ENCODE data around the gene TRIM41.

Gene TRIM41

GRCh38 chr5:181233801-181234454 is 10.8 kb downstream of the TRIM41 start:
- no peak for DNase-seq

- DNase-seq: no peak
Measured at GRCh38 chr5:181234455-181235306, 11.6 kb downstream of the TRIM41 start.

DNA sequence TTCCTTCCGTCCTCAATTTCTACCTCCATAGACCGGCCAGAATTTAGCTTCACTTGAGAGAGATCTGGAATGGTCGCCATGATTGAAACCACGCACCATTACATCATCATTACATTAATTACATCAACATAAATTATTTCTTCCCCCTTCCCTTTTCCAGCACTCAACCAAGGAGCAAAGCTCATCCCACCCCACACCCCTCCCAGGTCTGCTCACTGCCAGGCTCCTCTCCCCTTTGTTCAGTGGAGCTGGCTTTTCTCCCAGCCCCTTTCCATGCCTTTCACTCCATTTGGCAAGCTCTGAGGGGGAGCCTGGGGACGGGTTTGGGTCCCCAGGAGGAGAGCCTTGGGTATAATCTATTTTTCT is 12.2 kb downstream of the TRIM41 start:
- no peak for DNase-seq

DNA sequence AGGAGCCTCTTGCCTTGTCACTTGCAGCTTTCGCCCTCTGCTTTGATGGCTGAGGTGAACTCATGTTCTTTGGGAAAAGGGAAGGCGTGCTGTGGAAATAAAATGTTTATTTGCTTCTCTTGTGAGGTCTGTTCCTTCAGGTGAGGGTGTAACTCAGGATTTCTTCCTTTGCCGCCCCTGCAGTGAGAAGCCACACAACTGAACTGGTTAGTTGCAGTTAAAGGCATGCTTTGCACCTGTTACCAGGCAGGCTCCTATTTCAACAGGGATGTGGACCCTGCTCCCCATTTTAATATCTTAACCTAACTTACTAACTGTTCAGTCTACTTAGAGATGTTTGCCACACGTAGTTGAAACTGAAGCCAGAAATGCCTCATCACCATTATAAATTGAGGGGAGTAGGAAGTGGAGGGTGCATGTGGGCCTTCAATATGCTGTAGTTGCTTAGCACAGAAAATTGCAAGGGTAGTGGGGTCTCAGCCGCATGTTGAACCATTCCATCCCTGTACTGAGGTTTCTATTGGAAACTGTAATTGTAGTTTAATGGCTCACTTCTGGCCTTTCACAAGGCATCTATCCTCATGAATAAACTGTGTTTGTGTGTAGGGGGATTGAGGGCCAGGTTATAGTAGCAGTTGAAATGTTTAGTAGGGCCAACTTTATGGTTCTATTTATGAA is 12.7 kb downstream of the TRIM41 start:
- no peak for DNase-seq

DNA sequence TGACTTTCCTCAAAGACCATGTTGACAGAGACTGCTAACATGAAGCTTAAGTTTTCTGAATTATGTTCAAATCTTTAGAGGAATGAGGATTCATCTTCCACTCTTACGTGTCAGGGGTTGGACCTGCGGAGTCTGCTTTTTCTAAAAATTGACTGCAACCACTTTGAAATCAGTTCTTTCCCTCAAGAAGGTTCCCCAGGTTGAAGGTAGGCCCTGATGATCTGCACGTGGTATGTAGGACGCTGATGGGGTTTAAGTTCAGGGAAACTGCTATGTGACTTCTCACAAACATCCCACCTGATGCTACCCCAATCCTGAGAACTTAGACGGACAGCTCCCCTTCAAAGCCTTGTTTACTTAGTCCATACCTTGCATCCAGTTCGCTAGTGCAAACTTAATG is 13.4 kb downstream of the TRIM41 start:
- no peak for DNase-seq

DNA sequence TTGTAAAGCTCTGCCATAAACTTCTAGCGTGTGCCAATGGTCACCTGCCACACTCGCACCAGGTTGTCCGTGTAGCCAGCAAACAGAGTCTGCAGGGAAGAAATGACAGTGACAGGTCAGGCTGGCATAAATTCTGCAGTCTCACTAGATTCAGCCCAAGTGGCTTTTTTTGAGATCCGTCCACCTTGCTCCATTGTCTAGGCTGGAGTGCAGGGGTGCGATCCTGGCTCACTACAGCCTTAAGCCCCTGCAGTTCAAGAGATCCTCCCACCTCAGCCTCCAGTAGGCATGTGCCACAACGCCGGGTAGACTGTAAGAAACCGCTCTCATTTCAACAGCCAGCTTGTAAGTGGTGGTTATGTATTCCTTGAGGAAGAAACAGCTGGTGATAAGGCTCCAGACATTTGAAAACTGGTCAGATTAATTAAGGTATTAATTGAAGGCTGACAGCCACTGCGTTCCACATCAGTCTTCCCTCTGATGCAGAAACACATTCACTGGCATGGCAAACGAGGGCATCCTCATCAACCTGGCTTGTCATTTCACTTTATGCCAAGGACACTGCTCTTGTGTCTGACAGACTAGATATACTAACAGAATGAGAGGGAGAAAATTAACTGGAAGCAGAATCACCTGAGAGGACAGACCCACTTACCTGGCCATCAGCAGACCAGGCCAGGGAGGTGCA is 14.0 kb downstream of the TRIM41 start:
- DNase-seq: no peak

- DNase-seq: no peak
Measured at GRCh38 chr5:181237729-181238385, 14.8 kb downstream of the TRIM41 start.

GRCh38 chr5:181239062-181239663 is 16.1 kb downstream of the TRIM41 start:
- no peak for DNase-seq

- no peak for DNase-seq
Measured at GRCh38 chr5:181241393-181241975, 18.4 kb downstream of the TRIM41 start.

DNA sequence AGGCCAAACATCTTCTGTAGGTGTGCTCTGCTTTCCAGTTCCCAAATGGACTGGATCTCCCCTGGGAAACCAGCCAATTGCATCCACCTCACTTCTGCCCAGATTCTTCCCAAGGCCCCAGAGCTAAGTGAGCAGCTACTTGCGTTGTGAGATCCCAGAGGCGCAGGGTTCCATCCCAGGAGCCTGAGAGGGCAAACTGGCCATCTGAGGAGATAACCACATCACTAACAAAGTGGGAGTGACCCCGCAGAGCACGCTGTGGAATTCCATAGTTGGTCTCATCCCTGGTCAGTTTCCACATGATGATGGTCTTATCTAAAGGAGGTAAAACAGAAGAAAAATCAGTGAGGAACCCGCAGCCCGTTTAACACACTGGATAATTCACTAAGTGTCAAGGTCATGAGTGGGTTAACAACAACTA is 19.0 kb downstream of the TRIM41 start:
- no peak for DNase-seq

DNA sequence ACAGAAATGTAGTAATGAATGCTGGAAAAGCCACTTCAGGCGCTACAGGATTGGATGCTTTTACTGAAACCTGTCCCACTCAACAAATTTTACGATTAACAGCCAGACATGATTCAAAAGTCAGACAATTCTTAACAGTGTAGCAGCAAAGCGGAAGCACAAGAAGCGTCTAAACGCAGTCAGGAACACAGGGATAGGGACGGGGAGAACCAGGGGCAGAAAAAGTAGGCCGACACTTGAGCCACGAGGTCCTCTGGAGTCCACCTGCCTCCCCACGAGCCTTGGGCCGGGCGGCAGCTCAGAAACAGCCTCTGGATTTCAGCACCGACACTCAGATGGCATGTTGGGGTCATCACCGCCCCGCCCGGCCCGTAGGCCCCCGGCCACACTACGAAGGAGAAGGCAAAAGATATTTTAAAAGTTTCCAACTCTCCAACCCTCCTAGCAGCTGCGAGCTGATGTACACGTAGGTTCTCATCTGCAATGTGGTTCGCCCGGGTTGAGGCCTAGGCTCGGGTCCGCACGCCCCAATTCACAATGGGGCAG is 20.0 kb downstream of the TRIM41 start:
- DNase-seq: no peak

DNA sequence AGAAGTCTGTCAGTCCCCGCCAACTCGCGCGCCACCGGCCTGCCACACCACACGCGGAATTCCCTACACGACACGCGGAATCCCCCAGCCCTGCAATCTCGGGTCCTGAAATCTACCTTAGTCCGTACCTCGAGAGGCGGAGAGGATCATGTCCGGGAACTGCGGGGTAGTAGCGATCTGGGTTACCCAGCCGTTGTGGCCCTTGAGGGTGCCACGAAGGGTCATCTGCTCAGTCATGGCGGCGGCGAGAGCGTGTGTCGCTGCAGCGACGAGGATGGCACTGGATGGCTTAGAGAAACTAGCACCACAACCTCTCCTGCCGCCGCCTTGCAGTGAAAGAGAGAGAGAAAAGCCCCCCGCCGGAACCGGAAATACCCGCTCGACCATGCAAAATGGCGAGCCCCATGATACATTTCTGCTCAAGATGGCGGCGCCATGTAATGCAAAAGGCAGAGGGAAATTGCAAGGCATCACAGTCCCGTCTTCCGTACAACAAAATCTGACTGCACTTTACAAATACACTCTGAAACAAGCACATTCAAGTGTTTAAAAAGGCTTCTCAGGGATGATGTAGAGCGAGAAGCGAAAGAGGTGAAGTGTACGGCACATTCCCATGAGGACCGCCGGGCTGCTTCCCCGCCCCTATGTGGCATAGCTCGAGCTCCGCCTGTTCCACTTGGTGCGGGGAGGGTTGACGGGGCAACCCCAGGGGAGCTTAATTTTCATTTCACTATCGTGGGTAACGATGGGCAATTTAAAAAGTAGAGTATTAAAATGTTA is 20.7 kb downstream of the TRIM41 start, which contains the start of gene RACK1:
RACK1 (minus strand) TSS at position 343 of the 780 bp plus-strand sequence; CDS start at position 237, 106 bp downstream.
- no peak for DNase-seq

DNA sequence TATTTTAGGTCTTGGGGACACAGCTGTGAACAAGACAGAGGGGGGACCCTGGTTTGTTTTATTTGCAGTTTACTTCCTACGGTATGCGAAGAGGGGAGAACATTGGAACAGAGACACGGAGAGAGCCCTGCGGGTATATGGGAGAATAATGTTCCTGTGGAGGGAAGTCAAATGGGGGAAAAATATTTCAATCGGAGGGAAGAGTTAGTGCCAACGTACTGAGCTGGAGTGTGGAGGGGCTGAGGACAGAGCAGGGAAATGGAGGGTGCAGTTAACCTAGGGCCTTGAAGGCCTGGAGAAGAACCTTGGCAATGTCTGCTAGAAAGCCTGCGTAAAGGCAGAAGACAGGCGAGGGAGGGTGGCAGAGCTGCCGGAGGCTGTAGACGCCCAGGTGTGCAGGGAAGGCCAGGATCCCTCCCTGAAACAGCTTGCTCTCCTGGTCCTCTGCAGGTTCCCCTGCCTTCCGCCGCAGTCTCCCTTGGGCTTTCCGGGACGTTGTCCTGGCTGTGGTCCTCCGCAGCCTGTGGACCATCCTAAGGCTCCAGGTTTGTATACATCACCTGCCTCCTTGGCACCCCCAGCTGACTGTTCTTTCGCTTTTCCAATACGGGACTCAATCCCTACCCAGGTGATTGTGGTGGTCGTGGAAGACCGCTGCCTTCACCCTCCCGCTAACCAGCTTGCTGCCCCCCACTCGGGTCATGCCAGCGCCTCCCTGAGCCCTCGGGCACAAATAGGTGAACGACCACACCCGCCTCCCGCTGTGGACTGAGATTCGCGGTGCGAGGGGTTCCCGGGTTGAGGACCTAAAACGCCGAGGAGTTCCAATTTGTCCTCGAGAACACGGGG is 22.6 kb downstream of the TRIM41 start:
- DNase-seq: no peak

- no peak for DNase-seq
Measured at GRCh38 chr5:181246276-181247049, 23.4 kb downstream of the TRIM41 start.

DNA sequence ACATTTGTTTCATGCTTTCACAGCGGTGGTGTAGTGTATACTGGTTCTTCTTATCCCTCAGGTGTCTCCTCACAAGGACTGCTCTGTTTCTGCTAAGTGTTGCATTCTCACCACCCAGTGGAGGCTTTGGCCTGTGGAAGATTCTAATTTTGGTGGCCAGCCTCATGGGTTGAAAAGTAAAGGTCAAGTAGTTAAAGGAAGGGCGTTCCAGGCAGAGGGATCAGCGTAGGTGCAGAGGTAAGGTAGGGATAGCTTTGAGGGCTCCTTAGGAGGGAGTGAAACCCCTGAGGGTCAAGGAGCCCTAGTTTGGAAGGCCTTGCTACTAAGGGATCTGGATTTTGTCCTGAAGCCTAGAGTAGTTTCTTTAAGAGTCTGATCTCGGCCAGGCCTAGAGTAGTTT is 25.2 kb downstream of the TRIM41 start:
- DNase-seq: no peak

GRCh38 chr5:181255276-181255675 is 32.2 kb downstream of the TRIM41 start:
- no peak for DNase-seq

DNA sequence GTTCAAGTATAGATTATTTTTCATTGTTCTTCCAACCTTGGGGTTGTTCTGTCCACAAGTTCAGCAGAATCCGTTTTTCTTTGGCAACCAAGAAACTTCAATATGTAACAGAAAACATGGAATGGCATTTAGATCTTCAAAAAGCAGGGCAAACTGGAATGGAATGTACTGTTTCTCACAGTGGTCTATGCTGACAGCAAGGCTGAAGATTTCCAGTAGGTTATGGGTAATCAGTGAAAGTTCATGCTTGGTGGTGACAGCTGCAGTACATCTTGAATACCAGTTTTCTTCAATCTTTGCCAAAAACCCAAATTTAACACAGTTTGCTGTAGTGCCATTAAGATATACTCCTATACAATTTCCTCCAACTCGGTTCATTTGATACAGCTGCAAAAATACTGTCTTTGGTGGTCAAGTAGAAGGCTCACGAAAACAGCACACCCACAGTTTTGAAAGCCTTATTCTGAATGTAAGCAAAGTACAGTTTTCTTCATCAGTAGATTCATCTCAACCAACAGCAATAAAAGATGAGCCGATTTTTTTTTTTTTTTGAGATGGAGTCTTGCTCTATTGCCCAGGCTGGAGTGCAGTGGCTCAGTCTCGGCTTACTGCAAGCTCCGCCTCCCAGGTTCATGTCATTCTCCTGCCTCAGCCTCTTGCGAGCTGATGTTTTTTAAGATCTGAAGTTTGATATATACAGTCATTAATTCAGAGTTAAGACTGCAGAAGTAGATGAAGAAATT is 32.9 kb downstream of the TRIM41 start:
- no peak for DNase-seq

DNA sequence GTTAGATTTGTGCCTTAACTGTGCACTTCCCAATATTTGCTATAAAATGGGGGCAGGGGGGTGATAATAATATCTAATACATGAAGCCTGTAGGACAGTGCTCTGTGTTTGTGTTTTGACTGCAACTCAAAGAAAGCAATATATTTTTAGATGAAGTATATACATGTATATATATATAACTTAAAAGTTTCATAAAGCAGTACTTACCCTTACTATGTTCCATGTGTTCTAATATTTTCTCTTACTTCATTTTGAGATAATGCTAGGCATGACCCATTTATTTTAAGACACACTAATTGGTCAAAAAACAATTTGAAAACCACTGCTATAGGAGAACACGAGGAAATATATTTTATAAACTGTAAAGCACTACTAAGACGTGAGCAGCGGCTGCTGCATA is 35.5 kb downstream of the TRIM41 start:
- DNase-seq: no peak

All from NCI-H69 (cell line).